ENCODE data around the gene TMPRSS2.
A peak's percentile ranks its signal among the peaks of the same experiment; 100 is the strongest.

The TMPRSS2 gene

DNA sequence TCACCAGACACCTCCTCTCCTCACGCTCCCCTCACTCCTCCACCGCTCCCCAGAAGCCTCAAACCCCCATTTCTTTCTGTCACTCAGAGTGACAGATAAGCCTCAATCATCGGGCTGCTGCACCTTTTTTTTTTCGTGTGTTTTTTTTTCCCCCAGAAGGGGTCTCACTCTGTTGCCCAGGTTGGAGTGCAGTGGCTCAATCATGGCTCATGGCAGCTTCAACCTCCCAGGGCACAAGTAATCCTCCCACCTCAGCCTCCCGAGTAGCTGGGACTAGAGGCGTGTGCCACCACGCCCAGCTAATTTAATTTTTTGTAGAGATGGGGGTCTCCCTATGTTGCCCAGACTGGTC lies 1.2 kb upstream of the TMPRSS2 start:
- no peak for DNase-seq

DNA sequence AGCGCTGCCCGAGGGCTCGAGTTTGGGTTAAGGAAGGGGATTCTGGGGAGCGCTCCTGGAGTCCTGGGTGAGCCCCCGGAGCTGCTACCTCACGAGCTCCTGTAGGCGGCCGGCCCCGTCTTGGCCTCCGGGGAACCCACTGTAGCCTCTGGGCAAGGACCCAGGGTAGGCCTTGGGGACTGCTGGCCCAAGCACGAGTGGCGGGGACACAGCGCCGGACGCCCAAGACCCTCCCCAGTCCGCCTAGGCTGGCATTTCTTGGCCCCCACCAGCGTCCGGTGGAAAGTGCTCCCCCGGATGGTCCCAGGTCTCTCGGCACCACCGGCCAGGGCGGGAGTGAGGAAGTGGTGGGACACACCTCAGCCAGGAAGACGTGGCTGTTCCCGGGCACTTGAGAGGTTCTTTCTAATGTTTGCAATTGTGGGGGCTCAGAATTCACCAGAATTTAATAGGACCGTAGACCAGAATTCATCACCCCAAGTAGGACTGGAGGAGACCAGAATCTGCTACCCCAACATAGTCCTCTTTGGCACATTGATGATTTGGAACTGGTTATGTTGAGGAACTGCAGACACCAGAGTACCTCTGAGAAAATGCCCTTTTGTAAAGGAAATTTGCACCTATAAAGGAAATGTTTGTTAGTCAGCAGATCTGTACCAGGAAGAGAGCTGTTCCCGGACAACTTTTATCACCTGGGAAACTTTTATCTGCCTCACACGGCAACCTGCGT lies 622 bp upstream of the TMPRSS2 start:
- DNase-seq: no peak

DNA sequence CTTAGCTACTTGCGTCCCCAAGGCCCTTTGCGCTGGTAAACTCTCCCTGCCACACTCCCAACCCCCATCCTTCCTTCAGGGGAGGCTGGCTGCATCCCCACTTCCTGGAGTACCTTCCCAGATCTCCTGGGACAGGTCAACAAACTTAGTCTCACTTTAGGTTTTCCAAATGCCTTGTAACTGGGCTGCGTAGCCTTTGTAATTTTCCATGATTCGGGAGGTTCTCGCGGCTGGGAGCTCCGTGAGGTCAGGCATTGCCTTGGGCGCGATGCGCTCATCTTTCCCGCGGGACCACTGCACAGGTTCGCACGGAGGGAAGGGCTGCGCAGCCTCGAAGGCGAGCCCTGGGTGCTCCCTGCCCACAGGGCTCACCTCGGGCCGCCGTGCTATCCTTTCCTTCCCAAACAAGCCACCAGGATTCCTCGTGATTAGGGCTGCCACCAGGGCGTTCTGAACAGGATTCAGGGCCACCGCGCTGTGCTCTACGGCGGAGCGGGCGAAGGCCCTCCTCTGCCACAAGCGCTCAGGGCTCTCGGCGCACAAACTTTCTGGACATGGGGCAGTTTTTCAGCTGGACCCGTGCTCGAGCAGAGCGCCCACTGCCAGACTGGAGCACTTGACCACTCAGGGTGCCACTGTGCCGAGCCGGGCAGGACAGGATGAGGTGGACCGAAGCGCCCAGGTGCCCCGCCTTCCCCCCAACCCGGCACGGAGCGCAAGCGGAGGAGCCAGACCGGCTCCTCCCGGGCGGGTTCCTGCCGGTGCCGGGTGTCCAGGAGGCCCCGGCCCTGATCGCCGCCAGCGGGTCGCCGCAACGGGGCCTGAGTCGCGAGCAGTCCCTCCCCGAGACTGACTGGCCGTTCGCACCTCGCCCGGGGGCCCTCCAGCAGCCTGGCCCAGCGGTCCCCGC lies 1.1 kb downstream of the TMPRSS2 start:
- DNase-seq: no peak

DNA sequence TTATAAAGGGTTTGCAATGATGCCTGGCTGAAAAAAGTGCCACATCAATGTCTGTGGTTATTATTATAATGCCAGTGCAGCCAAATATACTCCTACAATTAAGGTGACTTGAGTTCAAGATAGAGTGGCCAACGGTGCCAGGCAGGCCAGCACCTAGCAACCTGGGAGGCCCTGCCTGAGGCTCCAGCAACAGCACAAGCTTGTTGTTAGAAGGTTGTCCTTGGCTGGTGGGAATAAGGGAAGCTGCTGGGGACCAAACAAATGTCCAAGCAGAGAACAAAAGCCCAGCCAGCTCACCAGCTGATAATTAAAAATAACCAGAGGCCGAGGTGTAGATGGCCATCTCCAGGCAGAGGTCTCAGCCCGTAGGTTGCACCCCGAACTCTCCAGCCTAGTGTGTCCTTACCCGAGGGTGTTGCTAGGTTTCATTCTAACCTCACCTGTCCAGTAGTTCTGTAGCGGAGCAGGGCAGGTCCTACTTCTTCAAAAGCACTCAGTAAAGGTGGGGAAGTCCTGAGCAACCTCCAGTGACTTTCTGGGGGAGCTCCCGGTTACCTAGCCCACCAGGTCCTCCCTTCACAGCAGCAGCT lies 1.9 kb downstream of the TMPRSS2 start:
- DNase-seq: no peak

DNA sequence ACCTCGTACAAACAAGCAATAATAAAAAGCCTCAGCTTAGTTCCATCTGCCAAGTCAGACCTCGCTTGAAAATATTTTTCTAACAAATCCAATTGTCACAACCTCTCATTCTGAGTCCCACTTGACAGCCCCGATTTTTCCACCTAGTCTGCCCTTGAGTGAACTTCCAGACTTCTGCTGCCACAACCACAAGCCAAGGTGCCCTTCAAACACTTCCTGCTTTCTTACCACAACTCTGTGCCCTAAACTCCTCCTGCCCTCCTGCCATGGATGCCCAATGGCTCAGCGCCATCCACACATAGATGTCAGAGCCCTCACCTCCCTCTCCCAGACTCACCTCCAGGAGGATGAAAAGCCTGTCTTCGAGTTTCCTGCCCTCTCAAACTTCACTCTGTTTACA lies 3.9 kb downstream of the TMPRSS2 start:
- no peak for DNase-seq

DNA sequence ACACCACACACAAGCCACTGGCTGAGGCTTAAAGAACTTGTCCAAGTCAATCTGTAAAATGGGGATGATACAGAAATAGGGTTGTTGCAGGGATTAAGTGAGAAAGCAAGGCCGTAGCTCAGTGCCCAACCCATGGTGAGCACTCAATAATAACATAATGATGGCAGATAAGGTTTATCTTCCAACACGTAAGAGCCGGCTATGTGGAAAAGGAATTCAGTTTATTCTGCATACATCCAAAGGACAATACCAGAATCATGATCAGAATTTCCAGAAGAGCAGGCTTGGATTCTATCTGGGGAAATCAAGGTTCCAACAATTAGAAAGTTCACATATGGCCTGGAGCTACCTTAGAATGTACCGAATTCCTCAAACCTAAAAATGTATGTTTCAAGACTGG lies 4.6 kb downstream of the TMPRSS2 start:
- DNase-seq: no peak

DNA sequence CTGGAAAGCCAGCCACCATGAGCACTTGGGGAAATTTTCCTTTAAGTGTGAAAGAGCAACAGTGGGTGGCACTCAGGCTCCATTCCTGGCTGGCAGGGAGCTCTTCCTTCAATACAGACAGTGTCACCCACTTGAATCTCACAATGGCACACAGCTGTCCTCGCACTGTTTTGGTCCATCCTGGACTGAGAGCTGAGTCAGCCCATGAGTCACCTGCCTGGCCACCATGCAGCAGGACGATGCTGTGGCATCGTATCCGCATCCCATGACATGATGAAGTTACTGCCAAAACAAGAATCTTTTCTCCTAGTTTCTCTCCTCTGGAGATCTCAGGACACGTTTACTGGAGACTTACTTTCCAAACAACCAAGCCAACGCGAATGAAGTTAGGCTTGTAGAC lies 6.0 kb downstream of the TMPRSS2 start:
- peak; percentile 40 for DNase-seq

DNA sequence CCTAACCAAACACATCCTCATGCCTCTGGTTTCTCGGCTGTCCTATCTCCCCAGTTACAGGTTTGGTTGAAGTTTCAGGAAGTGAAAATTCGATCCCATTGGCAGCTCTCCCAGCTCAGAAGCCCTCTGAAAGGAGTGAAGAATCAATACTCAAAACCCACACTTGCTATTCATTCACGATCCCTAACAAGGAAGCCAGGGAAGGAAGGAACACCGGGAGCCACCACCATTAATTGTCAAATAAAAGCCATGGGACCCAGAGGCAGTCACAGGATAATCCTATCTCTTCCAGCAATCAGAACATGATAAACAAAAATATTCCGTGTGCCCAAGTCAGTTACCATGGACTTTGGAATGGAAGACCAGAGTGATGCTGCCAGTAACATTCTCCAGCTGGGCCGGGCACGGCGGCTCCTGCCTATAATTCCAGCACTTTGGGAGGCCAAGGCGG lies 7.0 kb downstream of the TMPRSS2 start:
- DNase-seq: peak; percentile 20

DNA sequence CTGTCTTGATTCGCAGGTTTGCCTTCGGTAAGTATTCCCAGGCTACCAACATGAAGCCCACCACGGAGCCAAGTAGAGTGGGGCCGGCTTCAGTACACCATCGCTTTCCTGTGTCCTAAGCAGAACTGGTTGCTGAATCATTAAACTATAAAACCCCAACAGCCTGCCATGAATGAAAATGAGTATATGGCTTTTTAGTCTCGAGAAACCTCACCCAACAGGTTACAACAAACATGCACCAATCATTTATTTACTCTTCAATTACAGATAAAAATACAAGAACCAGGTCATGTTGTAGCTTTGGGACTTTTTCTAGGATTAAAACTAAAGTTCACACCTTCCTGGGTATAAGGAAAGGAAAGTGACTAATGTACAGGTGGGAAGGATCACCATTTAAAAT lies 7.6 kb downstream of the TMPRSS2 start:
- no peak for DNase-seq

DNA sequence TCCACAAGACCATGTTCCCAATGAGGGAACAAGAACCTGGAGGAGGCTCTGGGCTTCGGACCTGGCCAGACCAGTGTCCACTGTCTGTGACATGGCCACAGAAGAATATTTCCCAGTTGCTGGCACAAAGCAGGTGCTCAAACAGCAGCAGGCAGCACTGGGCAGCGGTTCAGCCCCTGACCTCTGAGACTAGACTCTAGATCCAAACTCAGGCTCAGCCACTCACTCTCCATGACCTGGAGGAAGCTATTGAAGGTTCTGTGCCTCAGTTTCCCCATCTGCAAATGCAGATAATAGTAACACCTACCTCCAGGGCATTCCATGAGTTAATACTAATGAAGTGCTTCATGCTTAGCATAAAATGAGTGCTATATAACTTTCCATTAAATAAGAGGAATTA lies 8.0 kb downstream of the TMPRSS2 start:
- DNase-seq: no peak

DNA sequence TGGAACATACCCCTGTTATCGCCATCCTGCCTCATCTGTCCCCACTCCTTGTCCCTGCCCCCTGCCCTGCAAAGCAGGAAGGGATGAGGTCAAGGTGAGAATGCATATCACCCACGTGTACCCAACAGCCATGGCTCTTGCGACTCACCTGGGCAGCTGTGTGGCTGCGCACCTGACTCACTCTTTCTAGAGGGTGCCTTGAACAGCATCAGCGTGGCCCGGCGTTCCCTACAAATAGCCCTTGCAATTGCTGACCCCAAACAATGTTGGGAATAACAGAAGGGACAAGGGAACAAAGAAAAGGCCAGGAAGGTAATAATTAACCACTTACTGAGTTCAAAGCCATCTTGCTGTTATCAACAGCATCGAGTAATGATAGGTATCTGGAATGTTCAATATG lies 10.2 kb downstream of the TMPRSS2 start:
- DNase-seq: no peak

DNA sequence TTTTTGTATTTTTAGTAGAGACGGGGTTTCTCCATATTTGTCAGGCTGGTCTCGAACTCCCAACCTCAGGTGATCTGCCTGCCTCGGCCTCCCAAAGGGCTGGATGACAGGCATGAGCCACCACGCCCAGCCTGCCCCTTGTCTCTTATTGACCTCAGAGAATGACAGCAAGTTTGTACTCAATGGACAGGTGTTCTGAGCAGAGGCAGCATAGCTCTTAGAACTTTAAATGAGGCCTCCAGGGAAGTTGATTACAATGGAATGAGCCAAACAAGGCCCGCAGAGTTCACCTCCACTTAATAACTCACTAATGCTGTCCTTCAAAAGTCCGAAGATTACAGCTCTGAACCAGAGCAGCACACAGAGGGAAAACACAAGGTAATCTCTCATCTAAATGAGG lies 10.9 kb downstream of the TMPRSS2 start:
- no peak for DNase-seq

DNA sequence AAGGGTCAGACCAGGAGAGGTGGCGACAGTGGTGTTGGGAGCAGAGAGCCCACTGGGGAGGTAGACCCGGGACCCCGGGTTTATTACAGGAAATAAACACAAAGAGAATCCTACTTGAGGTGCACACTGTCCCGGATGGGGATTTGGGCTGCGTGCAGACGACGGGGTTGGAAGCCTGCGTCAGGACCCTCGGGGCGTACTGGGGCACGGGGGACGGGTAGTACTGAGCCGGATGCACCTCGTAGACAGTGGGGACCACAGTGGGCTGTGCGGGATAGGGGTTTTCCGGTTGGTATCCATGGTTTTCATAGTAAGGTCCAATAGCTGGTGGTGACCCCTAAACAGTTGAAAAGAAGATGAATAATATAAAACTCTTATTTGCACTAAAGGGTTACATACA lies 13.7 kb downstream of the TMPRSS2 start:
- DNase-seq: no peak

DNA sequence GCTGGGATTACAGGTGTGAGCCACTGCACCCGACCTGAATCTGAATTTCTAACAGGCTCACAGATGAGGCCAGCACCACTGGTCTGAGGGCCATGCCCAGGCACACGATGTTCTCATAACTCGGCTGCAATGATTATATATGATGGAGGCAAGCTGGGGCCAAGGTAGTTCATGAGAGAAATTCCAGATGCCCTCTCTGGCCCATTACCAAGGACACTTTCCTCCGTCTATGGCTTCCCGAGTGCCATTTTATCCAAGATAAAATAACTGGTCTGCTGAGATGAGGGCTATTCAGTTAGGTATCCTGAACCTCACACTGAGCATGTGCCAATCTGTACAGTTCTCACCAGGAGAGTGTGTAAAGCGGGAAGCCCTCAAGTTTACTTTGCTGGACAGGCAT lies 16.5 kb downstream of the TMPRSS2 start:
- no peak for DNase-seq

DNA sequence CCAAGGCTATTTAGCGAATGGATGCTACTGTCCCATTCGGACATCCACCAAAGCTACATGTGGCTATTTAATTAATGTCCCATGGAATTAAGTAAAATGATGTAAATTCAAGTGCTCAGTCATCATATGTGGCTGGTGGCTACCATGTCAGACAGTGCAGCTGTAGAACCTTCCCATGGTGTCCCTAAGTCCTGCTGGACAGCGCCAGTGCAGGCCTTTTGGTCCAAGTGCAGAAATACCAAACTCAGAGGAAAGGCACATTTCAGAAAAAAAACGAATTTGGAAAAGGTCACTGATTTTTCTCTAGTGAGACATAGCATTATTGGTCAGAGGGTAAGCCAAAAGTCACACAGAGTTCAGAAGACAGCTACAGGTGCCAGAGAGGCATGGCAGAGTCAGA lies 17.6 kb downstream of the TMPRSS2 start:
- DNase-seq: no peak

DNA sequence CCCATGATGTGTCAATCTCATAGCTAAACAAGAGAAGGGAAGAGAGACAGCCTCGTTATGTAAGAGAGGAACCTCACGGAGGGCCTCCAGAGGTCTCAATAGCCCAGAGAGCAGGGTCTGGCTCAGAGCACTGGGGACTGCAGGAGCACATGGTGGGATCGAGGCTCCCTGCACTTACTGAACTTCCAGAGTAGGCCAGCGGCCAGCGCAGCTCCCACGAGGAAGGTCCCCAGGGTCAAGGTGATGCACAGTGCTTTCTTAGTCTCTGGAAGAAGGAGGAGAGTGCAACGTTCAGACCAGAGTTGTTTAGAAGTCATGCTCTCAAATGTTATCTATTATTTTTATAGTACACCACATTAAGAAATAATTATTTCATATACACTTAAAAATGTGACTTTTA lies 18.6 kb downstream of the TMPRSS2 start:
- DNase-seq: no peak

DNA sequence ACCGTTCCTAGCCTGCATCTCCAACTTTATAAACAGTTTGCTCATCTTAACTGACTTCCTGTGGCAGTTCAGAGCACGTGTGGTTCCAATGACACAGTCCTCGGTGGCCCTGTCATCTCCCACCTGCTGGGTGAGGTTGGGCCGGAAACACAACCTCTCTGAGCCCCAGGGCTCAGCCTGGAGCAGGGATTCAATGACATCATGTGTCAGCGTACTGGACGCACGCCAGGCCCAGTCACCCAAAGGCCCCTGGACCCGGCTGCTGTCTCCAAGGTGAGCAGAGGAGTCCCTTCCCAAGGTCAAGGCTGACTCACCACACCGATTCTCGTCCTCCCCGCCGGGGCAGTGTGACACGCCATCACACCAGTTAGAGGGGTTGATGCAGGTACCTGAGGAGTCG lies 19.9 kb downstream of the TMPRSS2 start:
- no peak for DNase-seq

DNA sequence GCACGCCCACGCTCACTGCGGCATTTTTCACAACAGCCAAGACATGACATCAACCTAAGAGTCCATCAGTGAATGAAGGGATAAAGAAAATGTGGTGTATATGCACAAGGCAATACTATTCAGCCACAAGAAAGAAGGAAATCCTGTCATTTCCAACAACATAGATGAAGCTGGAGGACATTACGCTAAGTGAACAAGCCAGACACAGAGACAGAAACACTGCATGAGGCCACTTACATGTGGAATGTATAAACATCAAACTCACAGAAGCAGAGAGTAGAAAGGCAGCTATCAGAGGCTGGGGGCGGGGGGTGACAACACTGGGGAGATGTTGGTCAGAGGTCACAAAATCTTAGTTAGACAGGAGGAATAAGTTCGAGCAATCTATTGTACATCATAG lies 20.9 kb downstream of the TMPRSS2 start:
- DNase-seq: peak; percentile 13

DNA sequence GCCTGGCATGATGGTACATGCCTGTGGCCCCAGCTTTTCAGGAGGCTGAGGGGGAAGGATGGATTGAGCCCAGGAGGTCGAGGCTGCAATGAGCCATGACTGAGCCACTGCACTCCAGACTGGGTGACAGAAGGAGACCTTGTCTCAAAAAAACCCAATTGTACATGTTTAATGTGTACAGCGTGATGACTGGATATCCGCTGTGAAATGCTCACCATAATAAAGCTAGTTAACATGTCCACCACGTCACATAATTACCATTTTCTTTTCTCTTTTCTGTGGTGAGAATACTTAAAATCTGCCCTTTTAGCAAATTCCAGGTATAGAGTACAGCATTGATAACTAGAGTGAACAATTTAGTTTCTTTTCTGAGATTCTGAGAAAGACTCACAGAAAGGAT lies 24.0 kb downstream of the TMPRSS2 start:
- DNase-seq: no peak

DNA sequence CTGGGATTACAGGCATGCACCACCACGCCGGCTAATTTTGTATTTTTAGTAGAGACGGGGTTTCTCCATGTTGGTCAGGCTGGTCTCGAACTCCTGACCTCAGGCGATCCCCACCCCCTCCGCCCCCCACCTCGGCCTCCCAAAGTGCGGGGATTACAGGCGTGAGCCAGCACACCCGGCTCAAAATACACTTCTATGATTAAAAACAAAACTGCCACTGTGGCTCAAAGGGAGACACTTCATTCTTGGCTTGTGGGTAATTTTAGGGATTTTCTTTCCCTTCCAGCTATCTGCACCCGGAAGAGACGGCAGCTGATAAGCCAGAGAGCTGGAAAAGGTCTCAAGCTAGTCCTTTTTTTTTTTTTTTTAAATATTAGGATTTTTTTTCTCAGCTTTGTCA lies 24.5 kb downstream of the TMPRSS2 start:
- DNase-seq: no peak

DNA sequence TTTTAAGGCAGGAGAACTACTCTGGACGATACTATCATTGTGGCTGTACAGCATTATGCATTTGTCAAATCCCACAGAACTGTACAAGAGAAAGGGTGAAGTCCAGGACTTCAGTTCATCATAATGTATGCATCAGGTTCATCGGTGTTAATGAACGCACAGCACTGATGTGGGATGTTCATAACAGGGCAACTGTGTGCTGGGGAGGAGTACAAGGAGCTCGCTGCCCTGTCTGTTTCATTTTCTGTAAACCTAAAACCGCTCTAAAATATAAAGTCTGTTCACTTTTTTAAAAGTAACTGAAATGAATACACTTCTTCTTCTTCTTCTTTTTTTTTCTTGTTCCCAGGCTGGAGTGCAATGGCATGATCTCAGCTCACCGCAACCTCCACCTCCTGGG lies 25.0 kb downstream of the TMPRSS2 start:
- no peak for DNase-seq

DNA sequence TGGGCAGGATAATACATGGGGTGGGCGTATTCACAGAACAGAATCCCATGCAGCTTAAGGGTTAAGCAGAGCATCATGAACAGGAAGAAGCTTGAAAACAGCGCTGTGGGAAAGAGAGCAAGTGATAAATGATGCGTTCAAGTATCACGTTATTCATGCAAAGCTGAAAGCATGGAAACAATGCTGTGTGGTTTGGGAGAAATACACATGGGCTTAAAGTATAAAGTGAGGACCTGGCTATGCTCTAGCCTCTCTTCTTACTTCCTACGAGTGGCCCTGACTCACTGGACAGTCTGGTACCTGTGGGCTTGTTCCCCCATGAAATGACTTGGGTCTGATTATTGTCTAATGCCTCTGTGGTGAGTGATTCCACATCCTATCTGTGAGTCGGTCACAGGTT lies 25.7 kb downstream of the TMPRSS2 start:
- peak; percentile 68 for DNase-seq

DNA sequence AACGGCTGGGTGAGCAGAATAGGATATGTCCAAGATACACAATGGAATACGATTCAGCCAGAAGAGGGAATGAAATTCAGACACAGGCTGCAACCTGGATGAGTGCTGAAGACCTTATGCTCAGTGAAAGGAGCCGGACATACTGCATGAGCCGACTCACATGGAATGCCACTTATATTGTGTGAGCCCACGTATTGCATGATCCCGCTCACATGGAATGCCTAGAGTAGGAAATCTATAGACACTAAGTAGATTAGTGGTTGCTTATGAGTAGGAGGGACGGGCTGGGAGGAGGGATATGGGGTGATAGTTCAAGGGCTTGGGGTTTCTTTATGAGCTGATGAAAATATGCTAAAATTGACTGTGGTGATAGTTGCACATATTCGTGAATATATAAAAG lies 26.8 kb downstream of the TMPRSS2 start:
- no peak for DNase-seq

DNA sequence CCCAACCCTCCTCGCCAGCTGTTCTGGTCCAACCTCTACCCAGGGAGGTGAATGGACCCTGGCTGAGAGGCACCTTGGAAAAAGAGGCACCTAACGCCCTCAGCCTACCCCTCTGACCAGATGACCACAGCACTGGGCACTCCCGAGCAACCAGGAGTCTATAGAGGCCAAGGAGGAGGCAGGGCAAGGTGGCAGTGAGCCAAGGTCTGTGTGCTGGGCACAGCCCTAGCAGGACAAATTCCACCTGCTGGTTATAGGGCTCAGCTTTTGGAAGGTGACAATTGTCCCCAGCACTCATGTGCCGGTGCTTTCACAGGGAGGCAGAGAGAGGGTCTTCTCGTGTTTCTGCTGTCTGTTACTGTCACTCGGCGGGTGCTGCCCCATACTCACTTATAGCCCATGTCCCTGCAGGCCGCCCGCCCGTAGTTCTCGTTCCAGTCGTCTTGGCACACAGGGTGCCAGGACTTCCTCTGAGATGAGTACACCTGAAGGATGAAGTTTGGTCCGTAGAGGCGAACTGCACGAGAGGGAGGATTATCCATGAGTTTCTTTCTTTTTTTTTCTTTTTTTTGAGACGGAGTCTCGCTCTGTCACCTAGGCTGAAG lies 27.8 kb downstream of the TMPRSS2 start:
- DNase-seq: no peak
